Panc1 (cell line): ENCODE measurements around the gene SCNN1B. TPM values are rescaled to one million over a fixed set of nuclear protein-coding genes. Genes with fewer than 3 reads are reported as not detected.
"Not testable (repeated sequence)": the region's sequence is repeated elsewhere in the genome, so short reads cannot be mapped to it uniquely, and the experiment has no call there.

Experiments
- ATAC-seq: fragments of 200-7000 bp; cut with Tn5 transposase; 2 replicates; pipeline ENCODE4 v1.9.1; 2020; ENCODE audit warnings: mild to moderate bottlenecking, moderate library complexity
- BruUV-seq: library from RNA; stranded (reverse); fragments of 400-500 nt; replicated peaks from 2 replicates; lab custom pipeline; 2021; lab: Mats Ljungman, UMichigan
- CTCF ChIA-PET: fragments of 300-600 bp; sonication (Branson Sonifier 250); formaldehyde crosslinking; loops from one replicate; lab custom pipeline; 2022; ENCODE audit warnings: antibody characterized with exemption; lab: Charles Lee
- POLR2A ChIA-PET: fragments of 300-600 bp; sonication (Branson Sonifier 250); formaldehyde crosslinking; loops from one replicate; lab custom pipeline; 2022; ENCODE audit warnings: antibody characterized with exemption; lab: Charles Lee
- DNase-seq: peaks from one replicate; pipeline ENCODE4 v3.0.0-alpha.2; 2010; ENCODE audit warnings: low read depth, low spot score
- H3K27ac ChIP-seq: 2 replicates; pipeline ENCODE4 v1.5.1; 2011; ENCODE audit warnings: mild to moderate bottlenecking, low read length, inconsistent platforms
- H3K27me3 ChIP-seq: fragments of 200-500 bp; sonication (Bioruptor generic); 2 replicates; pipeline ENCODE4 v1.6.0; 2014; ENCODE audit warnings: low read length, inconsistent platforms; ENCODE audit not compliant: control insufficient read depth, insufficient read depth
- H3K36me3 ChIP-seq: fragments of 200-500 bp; sonication (Bioruptor generic); 2 replicates; pipeline ENCODE4 v1.5.1; 2014; ENCODE audit warnings: inconsistent platforms, mild to moderate bottlenecking, low read length, moderate library complexity; ENCODE audit not compliant: control insufficient read depth, insufficient read depth
- H3K4me1 ChIP-seq: 2 replicates; pipeline ENCODE4 v1.5.1; 2011; ENCODE audit warnings: inconsistent platforms, mild to moderate bottlenecking, low read length, moderate library complexity; ENCODE audit not compliant: control insufficient read depth, insufficient read depth
- H3K4me3 ChIP-seq, 2 experiments: 2 replicates each; pipeline ENCODE4 v1.5.1; 2011 to 2012; ENCODE audit warnings: low read depth in 2 of 2, low read length in 2 of 2, mild to moderate bottlenecking in 2 of 2, inconsistent platforms in 1 of 2, moderate library complexity in 1 of 2
- H3K9me3 ChIP-seq: fragments of 200-500 bp; sonication (Bioruptor generic); 2 replicates; pipeline ENCODE4 v1.5.1; 2014; ENCODE audit warnings: low read depth, mild to moderate bottlenecking, inconsistent platforms, low read length, moderate library complexity; ENCODE audit not compliant: control insufficient read depth, insufficient read depth
- CTCF ChIP-seq: fragments of 450-650 bp; IDR thresholded peaks from 2 replicates; pipeline ENCODE4 v1.5.1; 2017; ENCODE audit warnings: mild to moderate bottlenecking
- POLR2AphosphoS5 ChIP-seq: IDR thresholded peaks from 2 replicates; pipeline ENCODE4 v1.6.1; 2012; ENCODE audit warnings: mild to moderate bottlenecking, low read depth, low read length, moderate library complexity
- REST ChIP-seq, 2 experiments: IDR thresholded peaks; 2 replicates each; pipeline ENCODE4 v1.6.1; 2011 to 2012; ENCODE audit warnings: low read depth in 2 of 2, control low read depth in 1 of 2, low read length in 1 of 2, mild to moderate bottlenecking in 1 of 2, moderate library complexity in 1 of 2; ENCODE audit not compliant: insufficient read depth in 1 of 2
- SIN3A ChIP-seq: IDR thresholded peaks from 2 replicates; pipeline ENCODE4 v1.6.1; 2012; ENCODE audit warnings: low read depth, mild to moderate bottlenecking, low read length, moderate library complexity, borderline replicate concordance; ENCODE audit not compliant: insufficient read depth
- TCF7L2 ChIP-seq: IDR thresholded peaks from 2 replicates; pipeline ENCODE4 v1.6.1; 2011; ENCODE audit warnings: mild to moderate bottlenecking, low read depth, low read length, inconsistent platforms
- in situ Hi-C: cut with HindIII; loops from 2 replicates; pipeline ENCODE4 v1.10.0; 2016; ENCODE audit warnings: low sequenced_read_pairs, low pct_unique_long_range_greater_than_20kb
- intact Hi-C: fragments of 100-400 bp; cut with micrococcal nuclease; formaldehyde crosslinking; loops from one replicate; pipeline ENCODE4 v1.10.0; 2022; ENCODE audit not compliant: unreplicated experiment
- total RNA-seq: library from RNA; stranded (reverse); gene quantifications from one replicate; pipeline ENCODE4 v1.2.1, GENCODE V29; 2021; ENCODE audit not compliant: unreplicated experiment

Gene SCNN1B
- total RNA-seq, 1 experiment from 2014 or later = 10.7 TPM

- no peak overlapping the region for H3K4me3 ChIP-seq
- no peak for TF ChIP-seq TCF7L2
- no peak for TF ChIP-seq SIN3A
- no peak for TF ChIP-seq CTCF
- no peak for TF ChIP-seq REST (IDR thresholded peaks at IDR 0.05; ENCODE audit: insufficient read depth in 1 of 2, low read depth in 2 of 2, low read length in 1 of 2)
- no peak for TF ChIP-seq POLR2AphosphoS5
- H3K27me3 ChIP-seq = no peaks in the 10 kb centered on the region
- intact Hi-C loops = no loop called here
- DNase-seq (no peak), ATAC-seq (no peak)
- in situ Hi-C loops = no loop called here
- H3K36me3 ChIP-seq = no peaks in the 10 kb centered on the region
- no peaks in the 10 kb centered on the region for H3K4me1 ChIP-seq
- H3K9me3 ChIP-seq = no peaks in the 10 kb centered on the region
- no TSS peak for BruUV-seq
- POLR2A ChIA-PET = interaction anchor here (0.7 kb wide), 1 partner anchor 25 kb away, joined by 3 read pairs; no protein-coding TSS in a partner anchor
- H3K27ac ChIP-seq = no peak overlapping the region
- CTCF ChIA-PET = interaction anchor here (0.6 kb wide), 1 partner anchor 199 kb away, joined by 9 read pairs; no protein-coding TSS in a partner anchor
Observed at GRCh38 chr16:23380501-23380951, 78.4 kb downstream of the SCNN1B start.

GRCh38 chr16:23381702-23382101 is 79.6 kb downstream of the SCNN1B start:
- H3K27ac ChIP-seq, H3K9me3 ChIP-seq, DNase-seq, H3K27me3 ChIP-seq, in situ Hi-C loops, intact Hi-C loops, CTCF ChIA-PET, ATAC-seq, H3K4me1 ChIP-seq, H3K36me3 ChIP-seq, H3K4me3 ChIP-seq, BruUV-seq: not testable (repeated sequence)
- POLR2A ChIA-PET = interaction anchor here (0.6 kb wide), 1 partner anchor 12 kb away, joined by 3 read pairs; no protein-coding TSS in a partner anchor

- ChIA-PET CTCF (interaction anchor here (0.5 kb wide), 1 partner anchor 133 kb away, joined by 8 read pairs; no protein-coding TSS in a partner anchor), POLR2A (interaction anchor here (0.6 kb wide), 1 partner anchor 13 kb away, joined by 3 read pairs; no protein-coding TSS in a partner anchor)
- TF ChIP-seq CTCF (no peak), TCF7L2 (no peak), REST (IDR thresholded peaks at IDR 0.05; ENCODE audit: insufficient read depth in 1 of 2, low read depth in 2 of 2, low read length in 1 of 2) (no peak), POLR2AphosphoS5 (no peak), SIN3A (no peak)
- intact Hi-C loops (no loop called here), in situ Hi-C loops (no loop called here)
- Histone ChIP-seq H3K27ac (no peak overlapping the region), H3K4me1 (no peaks in the 10 kb centered on the region), H3K9me3 (no peaks in the 10 kb centered on the region), H3K4me3 (no peak overlapping the region), H3K36me3 (no peaks in the 10 kb centered on the region), H3K27me3 (no peaks in the 10 kb centered on the region)
- ATAC-seq (no peak), DNase-seq (no peak)
- no TSS peak for BruUV-seq
Observed at GRCh38 chr16:23382279-23382678, 80.2 kb downstream of the SCNN1B start.
